Measurements from ENCODE around the gene ZNF304.

ZNF304 gene

GRCh38 chr19:57350877-57351805 lies at the start of gene ZNF304:
ZNF304 (plus strand) TSS chr19:57351271; CDS start chr19:57351665, 394 bp downstream.
- peak; percentile 85 for DNase-seq

GRCh38 chr19:57302020-57302465 lies 49.0 kb upstream of the ZNF304 start:
- DNase-seq = no peak

GRCh38 chr19:57302727-57303401 lies 48.2 kb upstream of the ZNF304 start:
- no peak for DNase-seq

GRCh38 chr19:57305056-57305455 lies 46.0 kb upstream of the ZNF304 start:
- DNase-seq = no peak

- DNase-seq = no peak
These were observed 42.6 kb upstream of the ZNF304 start for GRCh38 chr19:57308514-57308913.

GRCh38 chr19:57310792-57311191 lies 40.3 kb upstream of the ZNF304 start:
- no peak for DNase-seq

- no peak for DNase-seq
These were observed 36.9 kb upstream of the ZNF304 start for GRCh38 chr19:57314146-57314545.

GRCh38 chr19:57317503-57317902 lies 33.6 kb upstream of the ZNF304 start:
- DNase-seq = no peak

- DNase-seq = no peak
These were observed 31.2 kb upstream of the ZNF304 start for GRCh38 chr19:57319869-57320179.

- peak; percentile 90 for DNase-seq
These were observed 30.6 kb upstream of the ZNF304 start, which contains the start of gene ZNF543 for GRCh38 chr19:57320180-57321084. ZNF543 (plus strand) TSS chr19:57320472; CDS start chr19:57320854, 382 bp downstream.

- no peak for DNase-seq
These were observed 30.0 kb upstream of the ZNF304 start for GRCh38 chr19:57321116-57321515.

GRCh38 chr19:57321751-57322150 lies 29.3 kb upstream of the ZNF304 start:
- no peak for DNase-seq

GRCh38 chr19:57324992-57325391 lies 26.1 kb upstream of the ZNF304 start:
- DNase-seq = no peak

- no peak for DNase-seq
These were observed 23.1 kb upstream of the ZNF304 start for GRCh38 chr19:57327993-57328392.

GRCh38 chr19:57334191-57334590 lies 16.9 kb upstream of the ZNF304 start:
- no peak for DNase-seq

GRCh38 chr19:57338877-57339276 lies 12.2 kb upstream of the ZNF304 start:
- no peak for DNase-seq

- DNase-seq = no peak
These were observed 8.5 kb upstream of the ZNF304 start for GRCh38 chr19:57342582-57342981.

- no peak for DNase-seq
These were observed 2.9 kb upstream of the ZNF304 start for GRCh38 chr19:57348136-57348535.

- DNase-seq = no peak
These were observed 796 bp downstream of the ZNF304 start for GRCh38 chr19:57351867-57352266.

- no peak for DNase-seq
These were observed 4.8 kb downstream of the ZNF304 start for GRCh38 chr19:57355916-57356315.

- no peak for DNase-seq
These were observed 6.3 kb downstream of the ZNF304 start for GRCh38 chr19:57357406-57357805.

GRCh38 chr19:57359300-57359699 lies 8.2 kb downstream of the ZNF304 start:
- no peak for DNase-seq

GRCh38 chr19:57362419-57362818 lies 11.3 kb downstream of the ZNF304 start:
- DNase-seq = no peak

Data from activated CD8-positive, alpha-beta memory T cell treated with anti-CD3 and anti-CD28 coated beads, Interleukin-2, amount 50 U/mL, for 4 hours (primary cell).